ENCODE results near the gene CSDE1.

CSDE1 gene

GRCh38 chr1:114700036-114700600 is 57.7 kb downstream of the CSDE1 start:
- DNase-seq: no peak

- DNase-seq: no peak
These were observed 61.0 kb downstream of the CSDE1 start for GRCh38 chr1:114696810-114697209.

GRCh38 chr1:114695430-114696058 is 62.2 kb downstream of the CSDE1 start, which contains the start of gene AMPD1:
AMPD1 (minus strand) TSS chr1:114695546; CDS start chr1:114695471, 75 bp downstream.
- no peak for DNase-seq

- DNase-seq: no peak
These were observed 63.1 kb downstream of the CSDE1 start for GRCh38 chr1:114694540-114695310.

GRCh38 chr1:114692947-114693346 is 64.8 kb downstream of the CSDE1 start:
- DNase-seq: no peak

- no peak for DNase-seq
These were observed 66.7 kb downstream of the CSDE1 start for GRCh38 chr1:114691061-114691460.

GRCh38 chr1:114690148-114690547 is 67.6 kb downstream of the CSDE1 start:
- DNase-seq: no peak

- DNase-seq: no peak
These were observed 69.3 kb downstream of the CSDE1 start for GRCh38 chr1:114688526-114688925.

GRCh38 chr1:114685851-114686250 is 71.9 kb downstream of the CSDE1 start:
- DNase-seq: no peak

GRCh38 chr1:114677691-114678090 is 80.1 kb downstream of the CSDE1 start:
- DNase-seq: no peak

GRCh38 chr1:114676115-114676514 is 81.7 kb downstream of the CSDE1 start:
- DNase-seq: no peak

GRCh38 chr1:114671939-114672275 is 85.9 kb downstream of the CSDE1 start:
- DNase-seq: no peak

GRCh38 chr1:114671011-114671938 is 86.5 kb downstream of the CSDE1 start:
- peak in 1 of 2 donors; percentile 37 for DNase-seq

- DNase-seq: peak; percentile 88 to 89
These were observed 87.4 kb downstream of the CSDE1 start for GRCh38 chr1:114670083-114671010.

- no peak for DNase-seq
These were observed 88.2 kb downstream of the CSDE1 start, which contains the start of gene DENND2C for GRCh38 chr1:114669562-114670082. DENND2C (minus strand) TSS chr1:114670049; CDS start chr1:114625984, 44,065 bp downstream.

- DNase-seq: no peak
These were observed 88.8 kb downstream of the CSDE1 start for GRCh38 chr1:114668784-114669561.

- no peak for DNase-seq
These were observed 89.4 kb downstream of the CSDE1 start for GRCh38 chr1:114668373-114668772.

- DNase-seq: no peak
These were observed 90.8 kb downstream of the CSDE1 start for GRCh38 chr1:114666954-114667353.
